Measurements from ENCODE around the gene IRF2. TPM values are rescaled to one million over a fixed set of nuclear protein-coding genes. Genes with fewer than 3 reads are reported as not detected.

The IRF2 gene
- total and polyA plus RNA-seq, 2 of the 8 experiments (the other 6 are each of a cell fraction or from before 2014, with no cell fraction given) = 13.8 to 17.0 TPM

GRCh38 chr4:184337907-184338306 lies 136.4 kb downstream of the IRF2 start (continued):
- TF ChIP-seq KDM4A (IDR thresholded peaks at IDR 0.05; ENCODE audit: low read depth, low read length, severe bottlenecking) (no peak), SRF (IDR thresholded peaks at IDR 0.05; ENCODE audit: low read depth, low read length) (no peak), RFX5 (IDR thresholded peaks at IDR 0.05; ENCODE audit: borderline replicate concordance, low read depth, low read length) (no peak)

Small RNA genes within 50 kb of the gene (small RNA-seq; reads per million reads assigned to genes)
- gene RF00152 (ENCODE audit: insufficient read depth) = not detected

Other genes starting within 250 kb of the IRF2 start
- gene CASP3, start 174.9 kb upstream of the IRF2 start, total RNA-seq (2021; fragmentation: NEBNext Ultra II Directional; extraction: Animal tissue kit (Norgen Biotek cat#: 25700)) = 81.1 and 82.5 TPM in 2 replicates
- 15.0 and 27.8 TPM in 2 replicates for gene CASP3, start 174.9 kb upstream of the IRF2 start, polyA plus RNA-seq (2011; rRNA removed)
- gene PRIMPOL, start 175.2 kb upstream of the IRF2 start, total RNA-seq (2021; fragmentation: NEBNext Ultra II Directional; extraction: Animal tissue kit (Norgen Biotek cat#: 25700)) = 5.0 and 6.7 TPM in 2 replicates
- 2.7 and 4.4 TPM in 2 replicates for gene PRIMPOL, start 175.2 kb upstream of the IRF2 start, polyA plus RNA-seq (2011; rRNA removed)